Measurements from ENCODE around the gene LHX2. TPM values are rescaled to one million over a fixed set of nuclear protein-coding genes. Genes with fewer than 3 reads are reported as not detected.
A peak's percentile ranks its signal among the peaks of the same experiment; 100 is the strongest.

The LHX2 gene
- total RNA-seq, 1 experiment from 2014 or later: not detected

- H3K27me3 Mint-ChIP-seq (ENCODE audit: low read depth): peaks cover 99% of the 10 kb centered on the region
Observed at GRCh38 chr9:124022201-124023121, 10.9 kb downstream of the LHX2 start.

More at GRCh38 chr9:124022201-124023121, 10.9 kb downstream of the LHX2 start:
- no CpG with 5 or more reads among the region's 38 CpGs for WGBS (ENCODE audit: extremely low coverage, insufficient read length, low lambda C conversion rate)
- no peak overlapping the region for H2BK12ac ChIP-seq (ENCODE audit: insufficient read length, low read depth, low read length)
- no peak overlapping the region for H4K8ac ChIP-seq (replicated peaks; ENCODE audit: insufficient read length, low read depth, low read length)
- H2AFZ ChIP-seq (ENCODE audit: low read length): no peak overlapping the region
- H3K23me2 ChIP-seq (ENCODE audit: insufficient read length, low read depth, low read length, poor library complexity, severe bottlenecking): peaks cover 9% of the 10 kb centered on the region
- H2AK5ac ChIP-seq (ENCODE audit: insufficient read length, low read length): no peak overlapping the region
- no peak overlapping the region for H3K23ac ChIP-seq (ENCODE audit: insufficient read length, low read depth, low read length)
- no peaks in the 10 kb centered on the region for H3K4me1 ChIP-seq (ENCODE audit: insufficient read depth, low read length)
- Mint-ChIP-seq H3K4me1 (peaks cover 21 to 38% of the 10 kb centered on the region in 2 experiments), H3K4me3 (peak overlapping the region in 1 of 2 experiments; percentile 79; a peak in 3 of 5 replicates), H3K27ac (no peak overlapping the region), H3K9me3 (peaks cover 0 to 2% of the 10 kb centered on the region in 2 experiments; a peak in 2 of 5 replicates), H3K36me3 (ENCODE audit: insufficient read depth in 1 of 3, low read depth in 3 of 3) (peaks cover 0 to 2% (median 0%) of the 10 kb centered on the region in 3 experiments; a peak in 2 of 7 replicates)
- H3K4ac ChIP-seq (ENCODE audit: low read depth, low read length): no peak overlapping the region
- no peak overlapping the region for H2BK120ac ChIP-seq (ENCODE audit: low read depth, low read length, poor library complexity, severe bottlenecking)
- H3K9ac ChIP-seq (ENCODE audit: extremely low read depth, insufficient read length, low read length): no peak overlapping the region
- no peak overlapping the region for H2BK15ac ChIP-seq (ENCODE audit: low read depth, low read length)
- peak; percentile 93 for DNase-seq
- H3K56ac ChIP-seq (ENCODE audit: insufficient read length, low read depth, low read length): no peak overlapping the region
- H3K27me3 ChIP-seq (ENCODE audit: insufficient read depth, low read length): peaks cover 41% of the 10 kb centered on the region
- H2BK20ac ChIP-seq (ENCODE audit: low read depth, low read length, poor library complexity, severe bottlenecking): no peak overlapping the region
- no peak overlapping the region for H3T11ph ChIP-seq (ENCODE audit: low read length)
- H3K4me2 ChIP-seq (ENCODE audit: insufficient read depth, insufficient read length, low read length): peak overlapping the region; percentile 14
- H3K9me3 ChIP-seq (ENCODE audit: control insufficient read depth, low read depth, low read length): no peaks in the 10 kb centered on the region
- H2BK5ac ChIP-seq (ENCODE audit: insufficient read length, low read length): no peak overlapping the region
- H3K27ac ChIP-seq (ENCODE audit: insufficient read length, low read depth, low read length): no peak overlapping the region
- no peaks in the 10 kb centered on the region for H3K79me2 ChIP-seq (ENCODE audit: insufficient read depth, low read length)
- H3K18ac ChIP-seq (ENCODE audit: insufficient read length, low read depth, low read length): no peak overlapping the region
- H3K79me1 ChIP-seq (ENCODE audit: insufficient read depth, low read depth, low read length, poor library complexity, severe bottlenecking): no peaks in the 10 kb centered on the region
- H4K91ac ChIP-seq (ENCODE audit: insufficient read length, low read depth, low read length): no peak overlapping the region
- H3K14ac ChIP-seq (ENCODE audit: insufficient read depth, low read length): no peak overlapping the region
- H4K20me1 ChIP-seq (ENCODE audit: control insufficient read depth, insufficient read depth, insufficient read length): no peaks in the 10 kb centered on the region
- H4K5ac ChIP-seq (ENCODE audit: insufficient read length, low read depth, low read length): no peak overlapping the region
- TF ChIP-seq, protein P1, sequence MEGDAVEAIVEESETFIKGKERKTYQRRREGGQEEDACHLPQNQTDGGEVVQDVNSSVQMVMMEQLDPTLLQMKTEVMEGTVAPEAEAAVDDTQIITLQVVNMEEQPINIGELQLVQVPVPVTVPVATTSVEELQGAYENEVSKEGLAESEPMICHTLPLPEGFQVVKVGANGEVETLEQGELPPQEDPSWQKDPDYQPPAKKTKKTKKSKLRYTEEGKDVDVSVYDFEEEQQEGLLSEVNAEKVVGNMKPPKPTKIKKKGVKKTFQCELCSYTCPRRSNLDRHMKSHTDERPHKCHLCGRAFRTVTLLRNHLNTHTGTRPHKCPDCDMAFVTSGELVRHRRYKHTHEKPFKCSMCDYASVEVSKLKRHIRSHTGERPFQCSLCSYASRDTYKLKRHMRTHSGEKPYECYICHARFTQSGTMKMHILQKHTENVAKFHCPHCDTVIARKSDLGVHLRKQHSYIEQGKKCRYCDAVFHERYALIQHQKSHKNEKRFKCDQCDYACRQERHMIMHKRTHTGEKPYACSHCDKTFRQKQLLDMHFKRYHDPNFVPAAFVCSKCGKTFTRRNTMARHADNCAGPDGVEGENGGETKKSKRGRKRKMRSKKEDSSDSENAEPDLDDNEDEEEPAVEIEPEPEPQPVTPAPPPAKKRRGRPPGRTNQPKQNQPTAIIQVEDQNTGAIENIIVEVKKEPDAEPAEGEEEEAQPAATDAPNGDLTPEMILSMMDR (conservative IDR thresholded peaks at IDR 0.05): peak; percentile 52; the same call in 2 of the 3 replicates

Data from H9 (cell line).